ENCODE measurements around the gene IFI44. TPM values are rescaled to one million over a fixed set of nuclear protein-coding genes. Genes with fewer than 3 reads are reported as not detected.

IFI44 gene
- total RNA-seq (2021; fragmentation: NEBNext Ultra II Directional; extraction: Animal tissue kit (Norgen Biotek cat#: 25700)) (not detected in 2 replicates), polyA plus RNA-seq (2011; rRNA removed) (not detected in 2 replicates), polyA minus RNA-seq (2011; rRNA and poly(A)+ RNA removed) (not detected in 2 replicates)
- polyA plus RNA-seq (2011; cell fraction: cytosol; rRNA removed), result not detected
- not detected for polyA plus RNA-seq (2011; cell fraction: nucleus; rRNA removed)
- polyA plus RNA-seq (2012, experiment 1 of 2), result not detected in 4 replicates
- polyA plus RNA-seq (2012, experiment 2 of 2), result not detected
- not detected for polyA plus RNA-seq (2013, experiment 1 of 2)
- polyA plus RNA-seq (2013, experiment 2 of 2), result not detected
- not detected for polyA minus RNA-seq (2011; cell fraction: cytosol; rRNA and poly(A)+ RNA removed)
- polyA minus RNA-seq (2011; cell fraction: nucleus; rRNA and poly(A)+ RNA removed), result not detected
- long read RNA-seq, experiment 1, result 0 reads
- long read RNA-seq, experiment 2, result 0 reads

DNA sequence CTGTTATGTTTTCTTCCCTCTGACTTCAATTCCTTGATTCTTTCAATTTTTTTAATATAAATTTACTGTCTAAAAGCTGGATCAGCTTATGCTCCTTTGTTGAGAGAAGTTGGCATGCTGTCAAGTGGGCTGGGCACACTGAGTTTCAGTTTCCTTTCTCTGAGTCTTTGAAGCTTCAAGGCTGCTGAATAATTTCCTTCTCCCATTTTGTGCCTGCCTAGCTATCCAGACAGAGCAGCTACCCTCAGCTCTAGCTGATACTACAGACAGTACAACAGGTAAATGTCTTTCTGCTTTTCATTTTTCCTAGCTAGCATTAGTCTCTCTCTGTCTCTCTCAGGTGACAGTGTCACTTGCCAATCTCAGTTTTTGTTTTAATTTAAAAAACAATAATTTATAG, at the start of gene IFI44:
Gene IFI44, plus strand, starts transcription at position 204 of the 400 bp plus-strand sequence. CDS start 365 bp downstream, outside the sequence.
- Histone ChIP-seq H3K23me2 (ENCODE audit: low read depth, low read length) (no peaks in the 10 kb centered on the region), H3K14ac (ENCODE audit: insufficient read length) (no peak within 1 kb of the TSS), H3K56ac (replicated peaks; ENCODE audit: insufficient read length, low read depth, low read length) (no peak within 1 kb of the TSS), H4K91ac (replicated peaks; ENCODE audit: insufficient read length, low read length) (no peak within 1 kb of the TSS), H2AK5ac (ENCODE audit: low read depth, low read length) (no peak within 1 kb of the TSS), H2BK12ac (ENCODE audit: low read depth, low read length) (no peak within 1 kb of the TSS), H3K4ac (replicated peaks; ENCODE audit: insufficient read length, low read depth, low read length) (no peak within 1 kb of the TSS), H3K27ac (ENCODE audit: low read depth, low read length) (no peak within 1 kb of the TSS), H3K9me3 (ENCODE audit: insufficient read depth in 2 of 2, low read depth in 1 of 2, low read length in 1 of 2) (peaks cover 6 to 9% of the 10 kb centered on the region in 2 experiments; a peak in 2 of 4 replicates), H2BK5ac (ENCODE audit: low read depth, low read length) (no peak within 1 kb of the TSS), H3K23ac (ENCODE audit: insufficient read length) (no peak within 1 kb of the TSS), H3K4me1 (replicated peaks in 1 of 4; ENCODE audit: control insufficient read depth in 3 of 4, insufficient read depth in 4 of 4, low read length in 3 of 4) (no peaks in the 10 kb centered on the region), H2BK120ac (replicated peaks; ENCODE audit: low read depth, low read length) (no peak within 1 kb of the TSS), H3K4me3 (ENCODE audit: extremely low read depth in 1 of 4, insufficient read depth in 2 of 4, low read depth in 3 of 4, low read length in 4 of 4) (no peak within 1 kb of the TSS), H2BK15ac (ENCODE audit: low read length) (no peak within 1 kb of the TSS), H3K18ac (ENCODE audit: extremely low read depth, low read length) (no peak within 1 kb of the TSS), H3K4me2 (ENCODE audit: insufficient read depth in 1 of 2, low read depth in 2 of 2, low read length in 2 of 2) (no peak within 1 kb of the TSS), H2BK20ac (ENCODE audit: low read length) (no peak within 1 kb of the TSS), H3K27me3 (replicated peaks in 1 of 4; ENCODE audit: control insufficient read depth in 3 of 4, extremely low read depth in 1 of 4, insufficient read depth in 3 of 4, low read length in 3 of 4) (no peaks in the 10 kb centered on the region), H3K79me2 (ENCODE audit: control insufficient read depth in 1 of 2, insufficient read depth in 2 of 2, low read length in 2 of 2) (no peaks in the 10 kb centered on the region), H2AFZ (ENCODE audit: low read length) (no peak within 1 kb of the TSS), H4K5ac (ENCODE audit: insufficient read length, low read depth, low read length) (no peak within 1 kb of the TSS), H4K20me1 (replicated peaks in 1 of 2; ENCODE audit: control insufficient read depth in 1 of 2, insufficient read depth in 2 of 2, low read length in 2 of 2) (no peaks in the 10 kb centered on the region), H3K36me3 (ENCODE audit: control insufficient read depth in 2 of 4, insufficient read depth in 4 of 4, low read length in 3 of 4) (no peaks in the 10 kb centered on the region), H4K8ac (ENCODE audit: extremely low read depth, insufficient read depth, low read length) (no peak within 1 kb of the TSS), H3K79me1 (ENCODE audit: low read depth, low read length) (no peaks in the 10 kb centered on the region), H3K9ac (replicated peaks in 1 of 4; ENCODE audit: extremely low read depth in 1 of 4, low read depth in 3 of 4, low read length in 3 of 4) (no peak within 1 kb of the TSS)
- POLR2A ChIA-PET (ENCODE audit: partially characterized antibody), result no interaction called here
- DNase-seq (ENCODE audit: low read depth in 1 of 2, low spot score in 2 of 2) (no peak), FAIRE-seq (no peak)
- TF ChIP-seq, protein P1, sequence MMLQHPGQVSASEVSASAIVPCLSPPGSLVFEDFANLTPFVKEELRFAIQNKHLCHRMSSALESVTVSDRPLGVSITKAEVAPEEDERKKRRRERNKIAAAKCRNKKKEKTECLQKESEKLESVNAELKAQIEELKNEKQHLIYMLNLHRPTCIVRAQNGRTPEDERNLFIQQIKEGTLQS (IDR thresholded peaks at IDR 0.05; ENCODE audit: insufficient read depth, low read depth, low read length), result no peak
- TF ChIP-seq RXRA (IDR thresholded peaks at IDR 0.05; ENCODE audit: insufficient read depth, low read depth, low read length) (no peak), CBX8 (IDR thresholded peaks at IDR 0.05; ENCODE audit: borderline replicate concordance, low read depth, low read length) (no peak), BACH1 (IDR thresholded peaks at IDR 0.05; ENCODE audit: low read length) (no peak), ASH2L (IDR thresholded peaks at IDR 0.05; ENCODE audit: low read length) (no peak), POLR2A (IDR thresholded peaks at IDR 0.05; ENCODE audit: control extremely low read depth in 1 of 2, low read depth in 2 of 2, low read length in 2 of 2) (no peak), RBBP5 (IDR thresholded peaks at IDR 0.05; ENCODE audit: borderline replicate concordance, low read depth, low read length) (no peak)
- CTCF ChIA-PET (ENCODE audit: partially characterized antibody), result no interaction called here
